Measurements from ENCODE around the gene CPNE6.
"Not testable (repeated sequence)": the region's sequence is repeated elsewhere in the genome, so short reads cannot be mapped to it uniquely, and the experiment has no call there.

Gene CPNE6

DNA sequence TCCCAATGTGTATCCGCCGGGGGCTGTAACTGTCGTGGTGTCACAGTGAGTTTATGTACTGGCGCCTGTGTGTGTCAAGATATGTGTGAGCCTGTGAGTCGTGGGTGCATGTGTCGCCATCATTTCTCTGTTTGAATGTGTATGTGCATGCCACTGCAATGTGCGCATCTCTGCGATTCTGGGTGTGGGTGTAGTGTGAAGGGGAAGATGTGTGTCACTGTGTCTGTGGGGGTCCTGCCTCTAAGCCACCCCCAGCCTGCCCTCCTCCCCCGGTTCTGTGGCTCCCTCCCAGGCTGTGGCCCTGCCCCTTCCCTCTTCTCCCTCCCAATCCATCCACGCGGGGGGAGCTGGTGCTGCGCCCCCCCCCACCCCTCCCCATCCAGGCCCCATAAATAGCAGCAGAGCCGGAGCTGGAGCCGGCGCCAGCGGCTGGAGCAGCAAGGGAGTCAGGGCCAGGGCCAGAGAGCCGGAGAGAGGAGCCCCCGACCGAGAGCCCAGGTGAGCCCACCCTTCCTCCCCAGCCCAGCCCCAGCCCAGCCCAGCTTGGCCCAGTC, at the start of gene CPNE6:
Gene CPNE6, plus strand, starts transcription at position 419 of the 554 bp plus-strand sequence. CDS start 1,375 bp downstream, outside the sequence.
- no peak for DNase-seq (ENCODE audit: low spot score)

GRCh38 chr14:24024939-24025418, 46.4 kb upstream of the CPNE6 start:
- not testable (repeated sequence) for DNase-seq (ENCODE audit: low spot score)

DNA sequence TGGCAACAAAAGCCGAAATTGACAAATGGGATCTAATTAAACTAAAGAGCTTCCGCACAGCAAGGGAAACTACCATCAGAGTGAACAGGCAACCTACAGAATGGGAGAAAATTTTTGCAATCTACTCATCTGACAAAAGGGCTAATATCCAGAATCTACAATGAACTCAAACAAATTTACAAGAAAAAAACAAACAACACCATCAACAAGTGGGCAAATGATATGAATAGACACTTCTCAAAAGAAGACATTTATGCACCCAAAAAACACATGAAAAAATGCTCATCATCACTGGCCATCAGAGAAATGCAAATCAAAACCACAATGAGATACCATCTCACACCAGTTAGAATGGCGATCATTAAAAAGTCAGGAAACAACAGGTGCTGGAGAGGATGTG, 41.7 kb upstream of the CPNE6 start:
- not testable (repeated sequence) for DNase-seq (ENCODE audit: low spot score)

DNA sequence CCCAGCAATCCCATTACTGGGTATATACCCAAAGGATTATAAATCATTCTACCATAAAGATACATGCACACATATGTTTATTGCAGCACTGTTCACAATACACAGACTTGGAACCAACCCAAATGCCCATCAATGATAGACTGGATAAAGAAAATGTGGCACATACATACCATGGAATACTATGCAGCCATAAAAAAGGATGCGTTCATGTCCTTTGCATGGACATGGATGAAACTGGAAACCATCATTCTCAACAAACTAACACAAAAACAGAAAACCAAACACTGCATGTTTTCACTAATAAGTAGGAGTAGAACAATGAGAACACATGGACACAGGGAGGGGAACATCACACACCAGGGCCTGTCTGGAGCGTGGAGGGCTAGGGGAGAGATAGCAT, 40.0 kb upstream of the CPNE6 start:
- not testable (repeated sequence) for DNase-seq (ENCODE audit: low spot score)

GRCh38 chr14:24032727-24033418, 38.5 kb upstream of the CPNE6 start:
- DNase-seq (ENCODE audit: low spot score), result no peak

DNA sequence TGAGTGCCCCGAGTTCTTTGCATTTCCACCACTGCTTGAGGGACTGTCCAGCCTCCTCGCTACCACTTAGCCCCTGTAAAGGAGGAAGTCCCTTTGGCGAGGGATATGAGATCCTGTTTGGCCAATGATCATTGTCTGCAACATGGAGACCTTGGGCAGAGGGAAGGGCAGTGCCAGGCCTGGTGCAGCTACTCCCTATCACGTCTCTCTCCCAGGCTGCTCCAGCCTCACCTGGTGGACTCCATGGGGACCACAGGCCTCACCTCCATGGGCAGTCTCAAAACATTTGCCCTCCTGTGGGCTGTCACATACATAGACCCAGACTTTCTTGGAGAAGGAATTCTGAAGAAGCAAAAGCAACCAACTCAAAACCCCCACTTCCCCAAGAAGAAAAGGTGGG, 35.6 kb upstream of the CPNE6 start:
- not testable (repeated sequence) for DNase-seq (ENCODE audit: low spot score)

- peak; percentile 72 for DNase-seq (ENCODE audit: low spot score)
Observed at GRCh38 chr14:24036169-24036962, 35.0 kb upstream of the CPNE6 start.

DNA sequence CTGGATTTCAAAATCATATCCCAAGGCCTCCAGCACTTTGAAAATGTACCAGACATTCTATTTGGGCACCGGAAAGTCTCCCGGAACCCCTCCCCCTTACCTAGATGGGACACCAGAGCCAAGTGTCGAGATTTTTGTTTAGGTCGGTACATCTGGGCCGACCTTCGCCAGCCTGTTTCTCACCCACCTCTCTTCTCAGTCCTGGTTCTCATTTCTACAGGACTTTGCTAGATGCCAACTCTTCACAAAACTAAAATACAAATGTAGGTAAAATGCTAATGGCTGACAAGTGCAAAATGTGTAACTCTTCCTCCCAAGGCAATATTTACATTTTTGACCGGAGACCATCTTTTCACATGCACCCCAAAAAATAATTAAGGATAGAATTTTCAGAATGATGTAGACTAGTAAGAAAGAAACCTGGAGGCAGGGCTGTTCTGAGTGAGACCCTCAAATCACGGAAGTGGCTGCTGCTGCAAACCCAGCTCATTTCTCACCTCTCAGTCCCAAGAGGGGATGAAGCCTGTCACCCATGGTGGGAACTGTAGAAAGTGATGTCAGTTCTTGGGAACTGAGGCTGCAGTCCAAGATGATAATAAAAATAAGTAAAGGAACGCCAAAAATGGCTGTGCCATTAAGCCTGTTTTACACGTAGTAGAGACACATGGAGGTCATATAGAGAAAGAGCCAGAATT, 34.3 kb upstream of the CPNE6 start:
- DNase-seq (ENCODE audit: low spot score), result not testable (repeated sequence)

- no peak for DNase-seq (ENCODE audit: low spot score)
Observed at GRCh38 chr14:24037658-24038037, 33.7 kb upstream of the CPNE6 start.

DNA sequence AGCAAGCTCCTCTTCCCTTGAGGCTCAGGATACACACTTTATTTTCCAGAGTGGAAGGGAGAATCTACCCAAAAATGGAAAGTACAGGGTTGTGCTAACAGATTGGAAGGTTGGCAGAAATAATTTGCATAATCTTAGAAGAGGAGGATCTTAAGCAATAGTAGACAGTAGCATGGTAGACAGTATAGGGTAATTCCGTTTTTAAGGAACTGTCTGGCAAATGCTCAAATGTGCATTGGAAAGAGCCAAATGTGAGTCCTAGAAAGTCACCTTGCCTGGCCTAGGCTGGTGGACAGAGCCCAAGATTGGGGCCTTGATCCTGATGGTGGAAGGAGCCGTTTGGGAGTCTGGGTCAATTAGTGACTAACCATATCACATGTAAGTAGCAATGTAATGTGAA, 32.7 kb upstream of the CPNE6 start:
- no peak for DNase-seq (ENCODE audit: low spot score)

DNA sequence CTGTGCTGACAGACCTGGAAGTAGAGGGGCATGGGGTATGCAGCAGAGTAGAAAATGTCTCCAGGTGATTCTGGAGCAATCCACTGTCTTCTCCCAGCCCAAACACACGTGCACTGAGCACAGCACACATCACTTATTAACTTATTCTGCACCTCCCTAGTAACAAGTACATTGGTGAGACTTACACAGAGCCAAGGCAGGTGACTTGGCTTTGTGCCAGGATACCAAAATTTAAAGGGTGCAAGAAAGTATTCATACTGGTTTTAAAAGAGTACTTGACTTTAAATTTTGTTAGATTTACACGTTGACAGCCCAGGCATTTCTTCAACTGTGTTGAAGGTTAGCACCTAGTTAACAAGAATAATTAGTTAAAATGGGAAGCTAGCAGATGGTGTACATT, 30.7 kb upstream of the CPNE6 start:
- no peak for DNase-seq (ENCODE audit: low spot score)

DNA sequence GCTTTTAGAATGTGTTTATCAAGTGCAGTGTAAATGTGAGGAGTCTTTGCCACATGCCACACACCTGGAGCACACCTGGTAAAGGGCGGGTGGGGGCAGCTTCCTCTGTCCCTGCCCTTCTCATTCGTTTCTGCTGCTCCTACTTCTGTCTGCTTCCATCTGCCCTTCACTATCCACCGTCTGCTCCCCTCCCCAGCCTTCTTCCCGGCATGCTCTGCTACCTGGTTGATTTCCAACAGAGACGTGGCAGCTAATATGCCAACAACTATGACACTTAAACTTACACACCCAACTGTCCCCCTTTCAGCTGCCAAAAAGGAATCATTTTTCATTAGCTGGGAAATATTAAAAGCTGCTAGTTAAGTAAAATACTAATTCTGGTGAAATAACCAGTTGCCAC, 28.6 kb upstream of the CPNE6 start:
- no peak for DNase-seq (ENCODE audit: low spot score)

GRCh38 chr14:24049002-24049401, 22.4 kb upstream of the CPNE6 start:
- not testable (repeated sequence) for DNase-seq (ENCODE audit: low spot score)

- not testable (repeated sequence) for DNase-seq (ENCODE audit: low spot score)
Observed at GRCh38 chr14:24050753-24051152, 20.6 kb upstream of the CPNE6 start.

DNA sequence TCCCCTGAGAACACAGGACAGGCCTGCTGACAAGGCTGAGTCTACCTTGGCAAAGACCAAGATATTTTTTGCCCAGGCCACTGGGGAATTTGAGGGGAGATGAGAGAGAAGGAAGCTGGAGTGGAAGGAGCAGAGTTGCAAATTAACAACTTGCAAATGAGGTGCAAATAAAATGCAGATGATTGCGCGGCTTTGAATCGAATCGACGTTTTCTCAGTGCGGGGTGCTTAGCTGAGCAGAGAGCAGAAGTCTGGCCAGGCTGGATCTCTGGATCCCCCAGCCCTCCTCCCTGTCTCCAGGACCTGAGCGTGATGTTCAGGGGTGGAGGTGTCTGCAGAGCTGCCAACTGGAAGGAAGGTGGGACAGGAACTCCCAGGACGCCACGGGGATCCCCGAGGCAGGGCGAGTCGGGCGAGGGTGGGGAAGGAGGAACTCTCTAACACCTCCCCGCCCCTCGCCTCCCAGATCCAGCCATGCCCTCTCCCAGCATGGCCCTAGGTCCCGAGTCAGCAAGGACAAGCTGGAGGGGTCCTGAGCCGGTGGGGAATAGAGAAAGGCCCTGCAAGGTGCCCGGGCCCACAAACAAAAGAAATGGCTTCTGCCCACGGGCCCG, 20.1 kb upstream of the CPNE6 start:
- no peak for DNase-seq (ENCODE audit: low spot score)

- peak; percentile 74 for DNase-seq (ENCODE audit: low spot score)
Observed at GRCh38 chr14:24051789-24052655, 19.3 kb upstream of the CPNE6 start, which contains the start of gene CARMIL3. TSS of gene CARMIL3 (plus strand) at chr14:24052009. CDS start at chr14:24052154, 145 bp downstream.

GRCh38 chr14:24052656-24053547, 18.5 kb upstream of the CPNE6 start:
- DNase-seq (ENCODE audit: low spot score), result no peak

DNA sequence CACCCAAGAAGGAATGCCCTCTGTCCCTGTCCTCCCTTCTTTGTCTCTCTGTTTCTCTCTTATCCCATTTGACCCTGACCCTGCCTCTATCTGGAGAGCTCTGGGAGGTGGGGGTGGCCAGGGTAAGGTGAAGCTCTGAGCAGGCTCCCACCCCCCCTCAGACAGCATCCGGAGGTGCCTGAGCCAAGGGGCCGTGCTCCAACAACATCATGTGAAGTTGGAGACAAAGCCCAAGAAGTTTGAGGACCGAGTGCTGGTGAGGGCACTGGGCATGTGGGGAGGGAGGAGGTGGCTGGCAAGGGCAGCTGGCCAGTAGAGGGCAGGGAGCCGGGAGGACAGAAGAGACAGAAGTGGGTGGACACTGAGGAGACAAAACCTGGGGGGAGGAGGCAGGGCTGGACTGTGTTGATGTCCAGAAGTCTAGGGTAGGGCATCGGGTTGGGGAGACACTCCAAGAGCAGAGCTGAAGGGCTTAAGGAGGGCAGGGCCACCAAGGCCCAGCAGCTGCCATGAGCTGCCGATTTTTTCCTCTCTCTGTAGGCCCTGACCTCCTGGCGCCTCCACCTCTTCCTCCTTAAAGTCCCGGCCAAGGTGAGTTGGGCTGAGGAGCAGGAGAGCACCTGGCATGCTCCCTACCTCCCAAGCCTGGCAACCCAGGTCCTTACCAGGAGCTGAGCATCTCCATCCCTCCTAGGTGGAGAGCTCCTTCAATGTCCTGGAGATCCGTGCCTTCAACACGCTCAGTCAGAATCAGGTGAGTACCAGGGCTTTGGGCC, 17.6 kb upstream of the CPNE6 start:
- DNase-seq (ENCODE audit: low spot score), result no peak

DNA sequence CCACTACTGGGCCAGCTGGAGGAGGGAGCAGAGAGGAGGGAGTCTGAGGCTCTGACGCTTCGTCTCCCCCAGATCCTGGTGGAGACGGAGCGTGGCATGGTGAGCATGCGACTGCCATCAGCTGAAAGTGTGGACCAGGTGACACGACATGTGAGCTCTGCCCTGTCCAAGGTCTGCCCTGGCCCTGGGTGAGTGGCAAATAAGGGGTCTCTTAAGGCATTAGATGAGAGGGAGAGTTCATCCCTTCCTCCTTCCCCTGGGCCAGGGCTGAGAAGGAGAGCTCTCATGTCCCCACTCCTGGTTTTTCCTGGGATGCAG, 17.1 kb upstream of the CPNE6 start:
- DNase-seq (ENCODE audit: low spot score), result no peak

All from NAMALWA (cell line).